ENCODE results near the gene SAMD4A.

- TF ChIP-seq CTCF (conservative IDR thresholded peaks at IDR 0.05 in 1 of 2, IDR thresholded peaks at IDR 0.05 in 1 of 2; ENCODE audit: low read depth in 1 of 2, low read length in 2 of 2) (no peak), EZH2 (IDR thresholded peaks at IDR 0.05; ENCODE audit: low read length, missing control alignments) (no peak)
These were observed 230.6 kb downstream of the SAMD4A start for GRCh38 chr14:54797556-54797955.

Data from fibroblast of lung (primary cell).